Neuronal stem cell (in vitro differentiated cells): ENCODE results near the gene APBA1.

Experiments used
- DNase-seq: peaks from one replicate; pipeline ENCODE4 v3.0.0-alpha.2; 2013; ENCODE audit warnings: low spot score
- H2AFZ ChIP-seq: one replicate; pipeline ENCODE4 v1.6.1; 2013; ENCODE audit warnings: mild to moderate bottlenecking, low read length, inconsistent platforms
- H2AK5ac ChIP-seq: 2 replicates; pipeline ENCODE4 v1.6.1; 2013; ENCODE audit warnings: low read depth, mild to moderate bottlenecking, inconsistent platforms, low read length, moderate library complexity, mixed read lengths
- H2BK120ac ChIP-seq: 2 replicates; pipeline ENCODE4 v1.6.1; 2013; ENCODE audit warnings: low read depth, mild to moderate bottlenecking, inconsistent platforms, low read length, moderate library complexity, mixed read lengths
- H2BK12ac ChIP-seq: one replicate; pipeline ENCODE4 v1.6.1; 2013; ENCODE audit warnings: low read length, inconsistent platforms
- H2BK15ac ChIP-seq: 2 replicates; pipeline ENCODE4 v1.6.1; 2013; ENCODE audit warnings: mild to moderate bottlenecking, low read length, inconsistent platforms, mixed read lengths
- H2BK5ac ChIP-seq: one replicate; pipeline ENCODE4 v1.6.1; 2013; ENCODE audit warnings: inconsistent platforms, mild to moderate bottlenecking, low read length, moderate library complexity
- H3K14ac ChIP-seq: one replicate; pipeline ENCODE4 v1.6.1; 2013; ENCODE audit warnings: low read length, inconsistent platforms
- H3K18ac ChIP-seq: 2 replicates; pipeline ENCODE4 v1.6.1; 2013; ENCODE audit warnings: low read length, inconsistent platforms
- H3K23ac ChIP-seq: 2 replicates; pipeline ENCODE4 v1.6.1; 2013; ENCODE audit warnings: low read depth, mild to moderate bottlenecking, mixed read lengths, low read length, inconsistent platforms; ENCODE audit not compliant: poor library complexity
- H3K27ac ChIP-seq: replicated peaks from 3 replicates; pipeline ENCODE4 v1.5.1; 2013; ENCODE audit warnings: low read length, inconsistent platforms
- H3K27me3 ChIP-seq, 3 experiments: 2 replicates each; pipeline ENCODE4 v1.6.1; 2013; ENCODE audit warnings: low read length in 3 of 3, mild to moderate bottlenecking in 2 of 3, inconsistent platforms in 1 of 3, low read depth in 1 of 3, mixed read lengths in 1 of 3, moderate library complexity in 1 of 3; ENCODE audit not compliant: control insufficient read depth in 3 of 3, insufficient read depth in 3 of 3
- H3K36me3 ChIP-seq, 2 donors: replicated peaks in 1 of 2; 2 replicates each; pipeline ENCODE4 v1.6.1; 2013; ENCODE audit warnings: low read length in 2 of 2; ENCODE audit not compliant: control insufficient read depth in 2 of 2, insufficient read depth in 2 of 2
- H3K4ac ChIP-seq: 2 replicates; pipeline ENCODE4 v1.6.1; 2013; ENCODE audit warnings: inconsistent platforms, mild to moderate bottlenecking, low read length, moderate library complexity
- H3K4me1 ChIP-seq, 2 donors: 1 replicate in 1 of 2; 2 replicates in 1 of 2; pipeline ENCODE4 v1.6.1; 2013; ENCODE audit warnings: low read length in 2 of 2, low read depth in 1 of 2; ENCODE audit not compliant: control insufficient read depth in 2 of 2, insufficient read depth in 1 of 2
- H3K4me2 ChIP-seq: one replicate; pipeline ENCODE4 v1.6.1; 2013; ENCODE audit warnings: mild to moderate bottlenecking, low read length, inconsistent platforms; ENCODE audit not compliant: insufficient read depth, poor library complexity, severe bottlenecking
- H3K4me3 ChIP-seq, 2 donors: 2 replicates each; pipeline ENCODE4 v1.5.1; 2013; ENCODE audit warnings: low read length in 2 of 2, mild to moderate bottlenecking in 2 of 2, inconsistent platforms in 1 of 2, moderate library complexity in 1 of 2
- H3K79me1 ChIP-seq: one replicate; pipeline ENCODE4 v1.6.1; 2013; ENCODE audit warnings: low read depth, mild to moderate bottlenecking, inconsistent platforms, low read length, moderate library complexity
- H3K9ac ChIP-seq: one replicate; pipeline ENCODE4 v1.6.1; 2013; ENCODE audit warnings: mild to moderate bottlenecking, low read depth, low read length, inconsistent platforms; ENCODE audit not compliant: poor library complexity
- H3K9me3 ChIP-seq, 2 donors: replicated peaks in 1 of 2; 2 replicates each; pipeline versions ENCODE3 to v1.6.1; 2013; ENCODE audit warnings: low read length in 2 of 2, mild to moderate bottlenecking in 2 of 2, inconsistent platforms in 1 of 2, low read depth in 1 of 2, mixed read lengths in 1 of 2, moderate library complexity in 1 of 2; ENCODE audit not compliant: control insufficient read depth in 2 of 2, insufficient read depth in 1 of 2
- H4K8ac ChIP-seq: one replicate; pipeline ENCODE4 v1.6.1; 2013; ENCODE audit warnings: low read depth, mild to moderate bottlenecking, inconsistent platforms, low read length, moderate library complexity
- H4K91ac ChIP-seq: one replicate; pipeline ENCODE4 v1.6.1; 2013; ENCODE audit warnings: low read length, low read depth, mild to moderate bottlenecking, inconsistent platforms; ENCODE audit not compliant: poor library complexity
- WGBS, 2 donors: extraction: QIAGEN DNeasy Blood & Tissue Kit; methylation state at CpG; one replicate each; pipeline ENCODE4 v1.1.7; 2013; ENCODE audit warnings: missing lambda C conversion rate in 2 of 2, mixed read lengths in 1 of 2; ENCODE audit not compliant: insufficient read length in 2 of 2, insufficient replicate concordance in 1 of 2; ENCODE audit errors: extremely low coverage in 2 of 2; 5-methylcytosine and 5-hydroxymethylcytosine counted together

Gene APBA1

DNA sequence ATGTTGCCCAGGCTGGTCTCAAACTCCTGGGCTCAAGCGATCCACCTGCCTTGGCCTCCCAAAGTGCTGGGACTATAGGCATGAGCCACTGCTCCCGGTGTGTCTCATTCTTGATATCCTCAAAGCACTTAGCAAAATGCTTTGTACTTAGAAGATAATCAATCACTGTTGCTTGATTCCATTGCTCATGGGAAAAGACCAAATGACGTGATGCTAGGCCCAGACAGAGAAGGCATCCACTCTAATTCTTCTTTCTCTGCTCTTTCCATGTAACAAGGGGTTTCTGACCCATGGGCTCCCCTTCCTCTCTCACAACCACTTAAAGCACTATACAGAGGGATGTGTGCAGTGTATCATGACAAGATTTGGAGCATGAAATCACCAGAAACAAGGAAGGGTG lies 83.0 kb downstream of the APBA1 start:
- Histone ChIP-seq H3K36me3 (no peaks in the 10 kb centered on the region), H3K4me3 (no peak overlapping the region), H2AFZ (no peak overlapping the region), H3K4me1 (peaks cover 0 to 6% of the 10 kb centered on the region in 2 donors), H3K4me2 (no peak overlapping the region), H2BK5ac (no peak overlapping the region), H2BK12ac (no peak overlapping the region), H3K79me1 (no peaks in the 10 kb centered on the region), H3K23ac (no peak overlapping the region), H3K27me3 (peaks cover 0 to 4% (median 0%) of the 10 kb centered on the region in 3 experiments), H4K91ac (no peak overlapping the region), H3K9me3 (no peaks in the 10 kb centered on the region), H2AK5ac (no peak overlapping the region), H4K8ac (no peak overlapping the region), H3K18ac (no peak overlapping the region), H3K9ac (no peak overlapping the region), H3K14ac (no peak overlapping the region), H3K4ac (no peak overlapping the region), H2BK15ac (no peak overlapping the region), H3K27ac (no peak overlapping the region), H2BK120ac (no peak overlapping the region)
- no peak for DNase-seq
- no CpG with 5 or more reads among the region's 3 CpGs for WGBS, 2 donors

DNA sequence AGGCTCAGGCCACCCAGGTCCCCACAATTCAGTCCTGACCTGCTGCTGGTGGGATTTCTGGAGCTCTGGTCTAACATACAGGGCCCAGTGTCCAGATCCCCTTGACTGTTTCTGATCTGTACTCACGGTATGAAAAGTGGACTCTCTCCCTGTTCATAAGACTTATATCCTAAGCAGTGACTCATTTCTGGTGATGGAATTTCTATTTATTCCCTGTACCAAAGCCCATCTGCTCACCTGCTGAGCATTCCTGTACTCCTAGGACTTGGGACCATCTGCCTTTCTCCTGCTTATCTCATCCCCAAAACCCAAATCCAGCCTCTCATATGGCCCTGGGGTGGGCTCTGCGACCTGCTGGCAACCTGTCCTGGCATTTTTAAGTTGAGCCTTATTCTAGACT lies 86.6 kb downstream of the APBA1 start:
- Histone ChIP-seq H2AFZ (no peak overlapping the region), H2BK120ac (no peak overlapping the region), H3K9ac (no peak overlapping the region), H4K91ac (no peak overlapping the region), H3K27me3 (peaks cover 0 to 4% (median 0%) of the 10 kb centered on the region in 3 experiments), H4K8ac (no peak overlapping the region), H3K79me1 (no peaks in the 10 kb centered on the region), H3K9me3 (no peaks in the 10 kb centered on the region), H2AK5ac (no peak overlapping the region), H3K23ac (no peak overlapping the region), H3K36me3 (no peaks in the 10 kb centered on the region), H3K18ac (no peak overlapping the region), H3K4me3 (no peak overlapping the region), H3K4me1 (peaks cover 0 to 12% of the 10 kb centered on the region in 2 donors), H3K27ac (no peak overlapping the region), H3K4ac (no peak overlapping the region), H3K4me2 (no peak overlapping the region), H2BK5ac (no peak overlapping the region), H3K14ac (no peak overlapping the region), H2BK15ac (no peak overlapping the region), H2BK12ac (no peak overlapping the region)
- no CpG with 5 or more reads among the region's 2 CpGs for whole genome bisulfite sequencing, 2 donors
- DNase-seq = no peak

DNA sequence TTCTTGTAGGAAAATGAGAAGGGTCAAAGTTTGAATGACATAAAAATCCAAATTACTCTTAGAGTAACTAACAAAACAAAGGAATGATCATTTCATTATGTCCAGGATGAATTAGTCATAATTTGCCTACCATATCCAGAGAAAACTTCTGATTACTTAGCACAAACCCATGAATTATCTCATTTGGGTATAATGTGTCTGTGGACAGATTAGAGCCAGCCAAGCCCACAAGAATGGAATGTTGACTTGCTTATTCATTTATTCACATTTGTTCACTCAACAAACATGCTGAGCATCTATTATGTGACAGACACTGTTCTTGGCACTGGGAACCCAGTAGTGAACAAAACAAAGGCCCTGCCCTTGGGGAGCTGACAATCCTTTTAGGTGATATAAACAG lies 87.4 kb downstream of the APBA1 start:
- Histone ChIP-seq H3K79me1 (no peaks in the 10 kb centered on the region), H3K9me3 (no peaks in the 10 kb centered on the region), H4K91ac (no peak overlapping the region), H3K4me3 (no peak overlapping the region), H2BK120ac (no peak overlapping the region), H2AFZ (no peak overlapping the region), H3K18ac (no peak overlapping the region), H3K4ac (no peak overlapping the region), H3K23ac (no peak overlapping the region), H3K4me1 (peaks cover 0 to 6% of the 10 kb centered on the region in 2 donors), H3K9ac (no peak overlapping the region), H2BK12ac (no peak overlapping the region), H2BK15ac (no peak overlapping the region), H2AK5ac (no peak overlapping the region), H3K14ac (no peak overlapping the region), H3K4me2 (no peak overlapping the region), H3K27ac (no peak overlapping the region), H4K8ac (no peak overlapping the region), H2BK5ac (no peak overlapping the region), H3K36me3 (no peaks in the 10 kb centered on the region), H3K27me3 (peaks cover 0 to 4% (median 0%) of the 10 kb centered on the region in 3 experiments)
- DNase-seq = no peak

DNA sequence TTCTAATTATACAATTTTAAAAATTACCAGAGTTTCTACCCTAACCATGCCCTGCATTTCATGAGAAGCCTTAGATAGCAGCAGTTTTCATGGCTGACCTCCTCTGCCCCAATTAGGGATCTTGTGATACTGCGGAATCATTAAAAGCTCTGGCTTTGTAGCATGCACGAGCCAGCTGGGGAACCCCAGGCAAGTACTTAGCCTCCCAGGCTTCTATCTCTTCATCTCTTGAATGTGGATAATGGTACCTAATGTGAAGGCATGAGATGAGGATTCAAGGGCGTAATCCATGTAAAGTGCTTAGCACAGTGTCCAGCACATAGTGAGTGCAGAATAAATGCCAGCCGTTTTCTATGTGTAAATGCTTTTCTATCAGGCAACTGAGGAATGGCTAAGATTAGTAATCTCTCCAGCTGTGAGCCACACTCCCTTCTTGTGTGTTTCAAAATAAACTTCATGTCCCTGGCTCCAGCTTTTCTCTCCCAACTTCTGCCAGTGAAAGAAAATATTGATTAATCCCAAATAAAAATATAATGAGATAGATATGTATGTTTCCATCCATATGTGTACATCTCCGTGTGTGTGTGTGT lies 88.4 kb downstream of the APBA1 start:
- WGBS, 2 donors = no CpG with 5 or more reads among the region's 5 CpGs
- Histone ChIP-seq H3K27ac (no peak overlapping the region), H3K27me3 (no peaks in the 10 kb centered on the region), H3K14ac (no peak overlapping the region), H3K18ac (no peak overlapping the region), H3K9me3 (no peaks in the 10 kb centered on the region), H2AK5ac (no peak overlapping the region), H2AFZ (no peak overlapping the region), H3K4ac (no peak overlapping the region), H3K9ac (no peak overlapping the region), H3K4me3 (no peak overlapping the region), H2BK120ac (no peak overlapping the region), H3K23ac (no peak overlapping the region), H2BK5ac (no peak overlapping the region), H3K36me3 (no peaks in the 10 kb centered on the region), H2BK12ac (no peak overlapping the region), H3K79me1 (no peaks in the 10 kb centered on the region), H3K4me1 (peaks cover 0 to 8% of the 10 kb centered on the region in 2 donors), H3K4me2 (no peak overlapping the region), H2BK15ac (no peak overlapping the region), H4K91ac (no peak overlapping the region), H4K8ac (no peak overlapping the region)
- DNase-seq = no peak
